ENCODE data around the gene ALKBH2. TPM values are rescaled to one million over a fixed set of nuclear protein-coding genes. Genes with fewer than 3 reads are reported as not detected.

Gene ALKBH2
- total RNA-seq, 1 donor from 2014 or later: 14.5 TPM

- Histone ChIP-seq H3K4me1 (peaks cover 24% of the 10 kb centered on the region), H3K9me3 (no peaks in the 10 kb centered on the region), H3K27me3 (no peaks in the 10 kb centered on the region), H3K4me3 (no peak overlapping the region), H3K27ac (no peak overlapping the region), H3K36me3 (peaks cover 0 to 62% of the 10 kb centered on the region in 2 donors)
- no peak for DNase-seq (ENCODE audit: extremely low spot score in 2 of 2)
- no peak for TF ChIP-seq CTCF (IDR thresholded peaks at IDR 0.05)
- no peak for TF ChIP-seq POLR2A (IDR thresholded peaks at IDR 0.05)
- TF ChIP-seq POLR2AphosphoS5 (IDR thresholded peaks at IDR 0.05; ENCODE audit: insufficient read depth in 1 of 2, low read depth in 1 of 2): no peak
- intact Hi-C loops (cut with DNase I): no loop called here
These were observed 11.9 kb upstream of the ALKBH2 start for GRCh38 chr12:109105176-109105575.

GRCh38 chr12:109102491-109102890 lies 9.2 kb upstream of the ALKBH2 start:
- no peak for DNase-seq (ENCODE audit: extremely low spot score in 2 of 2)
- Histone ChIP-seq H3K36me3 (peaks cover 0 to 54% of the 10 kb centered on the region in 2 donors), H3K4me1 (peaks cover 38% of the 10 kb centered on the region), H3K4me3 (no peak overlapping the region), H3K9me3 (no peaks in the 10 kb centered on the region), H3K27ac (peak overlapping the region; percentile 40), H3K27me3 (no peaks in the 10 kb centered on the region)
- intact Hi-C loops (cut with DNase I): no loop called here
- TF ChIP-seq CTCF (IDR thresholded peaks at IDR 0.05): no peak
- TF ChIP-seq POLR2AphosphoS5 (IDR thresholded peaks at IDR 0.05; ENCODE audit: insufficient read depth in 1 of 2, low read depth in 1 of 2): no peak
- no peak for TF ChIP-seq POLR2A (IDR thresholded peaks at IDR 0.05)

- peaks cover 0 to 42% of the 10 kb centered on the region in 2 donors for H3K36me3 ChIP-seq
- no peak for DNase-seq (ENCODE audit: extremely low spot score in 2 of 2)
- no peak for TF ChIP-seq CTCF (IDR thresholded peaks at IDR 0.05)
- TF ChIP-seq POLR2A (IDR thresholded peaks at IDR 0.05): no peak
- TF ChIP-seq POLR2AphosphoS5 (IDR thresholded peaks at IDR 0.05; ENCODE audit: insufficient read depth in 1 of 2, low read depth in 1 of 2): no peak
- no peaks in the 10 kb centered on the region for H3K9me3 ChIP-seq
- intact Hi-C loops (cut with DNase I): no loop called here
- H3K27ac ChIP-seq: no peak overlapping the region
- H3K4me1 ChIP-seq: peaks cover 45% of the 10 kb centered on the region
- H3K4me3 ChIP-seq: no peak overlapping the region
- no peaks in the 10 kb centered on the region for H3K27me3 ChIP-seq
These were observed 7.5 kb upstream of the ALKBH2 start for GRCh38 chr12:109100741-109101140.

- intact Hi-C loops (cut with DNase I): loop anchor here (5.0 to 10.0 kb wide), 2 partner anchors 245 to 537 kb away; partner anchors contain the start of genes ISCU, SART3 and SSH1
- Histone ChIP-seq H3K4me3 (peak overlapping the region; percentile 68 to 98), H3K27me3 (no peaks in the 10 kb centered on the region), H3K4me1 (peaks cover 45% of the 10 kb centered on the region), H3K9me3 (no peaks in the 10 kb centered on the region), H3K27ac (peak overlapping the region; percentile 86), H3K36me3 (peaks cover 0 to 30% of the 10 kb centered on the region in 2 donors)
- DNase-seq (ENCODE audit: extremely low spot score in 2 of 2): no peak
- TF ChIP-seq CTCF (IDR thresholded peaks at IDR 0.05): no peak
- no peak for TF ChIP-seq POLR2A (IDR thresholded peaks at IDR 0.05)
- TF ChIP-seq POLR2AphosphoS5 (IDR thresholded peaks at IDR 0.05; ENCODE audit: insufficient read depth in 1 of 2, low read depth in 1 of 2): no peak
These were observed 6.3 kb upstream of the ALKBH2 start for GRCh38 chr12:109099431-109100020.

GRCh38 chr12:109098651-109099050 lies 5.4 kb upstream of the ALKBH2 start:
- H3K4me3 ChIP-seq: peak overlapping the region; percentile 68 to 98

More at GRCh38 chr12:109098651-109099050, 5.4 kb upstream of the ALKBH2 start:
- no peak for DNase-seq (ENCODE audit: extremely low spot score in 2 of 2)
- intact Hi-C loops (cut with DNase I): loop anchor here (5.0 to 10.0 kb wide), 2 partner anchors 244 to 536 kb away; partner anchors contain the start of genes ISCU, SART3 and SSH1
- H3K9me3 ChIP-seq: no peaks in the 10 kb centered on the region
- H3K27me3 ChIP-seq: no peaks in the 10 kb centered on the region
- H3K27ac ChIP-seq: peak overlapping the region; percentile 86
- TF ChIP-seq CTCF (IDR thresholded peaks at IDR 0.05) (no peak), POLR2A (IDR thresholded peaks at IDR 0.05) (no peak), POLR2AphosphoS5 (IDR thresholded peaks at IDR 0.05; ENCODE audit: insufficient read depth in 1 of 2, low read depth in 1 of 2) (no peak)
- peaks cover 48% of the 10 kb centered on the region for H3K4me1 ChIP-seq
- peaks cover 0 to 21% of the 10 kb centered on the region in 2 donors for H3K36me3 ChIP-seq
